Stimulated activated CD8-positive, alpha-beta memory T cell treated with anti-CD3 and anti-CD28 coated beads, Interleukin-15, amount 100 ng/mL, for 24 hours (primary cell): ENCODE measurements around the gene COG2.
"Not testable (repeated sequence)": the region's sequence is repeated elsewhere in the genome, so short reads cannot be mapped to it uniquely, and the experiment has no call there.

Source experiments
- DNase-seq: peaks from one replicate; pipeline ENCODE4 v3.0.0-alpha.2; 2020; ENCODE audit warnings: low read depth

COG2 gene

DNA sequence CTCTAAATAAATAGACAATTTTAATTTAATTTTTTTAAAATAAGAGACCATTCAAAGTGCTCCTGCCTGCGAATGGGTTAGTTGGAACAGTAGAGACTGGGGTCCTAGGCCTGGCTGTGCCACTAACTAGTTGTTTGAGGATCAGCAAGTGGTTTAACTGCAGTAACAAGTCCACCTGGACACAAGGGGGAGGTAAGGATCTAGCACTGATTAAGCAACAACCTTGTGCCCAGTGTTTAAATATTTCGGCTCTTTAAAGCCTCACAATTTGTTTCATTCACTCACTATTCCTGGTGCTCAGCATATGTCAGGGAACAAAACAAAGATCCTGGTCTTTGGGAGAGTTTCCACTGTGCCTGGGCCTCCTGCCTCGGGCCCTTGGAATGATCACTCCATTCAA, 73.2 kb downstream of the COG2 start:
- no peak for DNase-seq

DNA sequence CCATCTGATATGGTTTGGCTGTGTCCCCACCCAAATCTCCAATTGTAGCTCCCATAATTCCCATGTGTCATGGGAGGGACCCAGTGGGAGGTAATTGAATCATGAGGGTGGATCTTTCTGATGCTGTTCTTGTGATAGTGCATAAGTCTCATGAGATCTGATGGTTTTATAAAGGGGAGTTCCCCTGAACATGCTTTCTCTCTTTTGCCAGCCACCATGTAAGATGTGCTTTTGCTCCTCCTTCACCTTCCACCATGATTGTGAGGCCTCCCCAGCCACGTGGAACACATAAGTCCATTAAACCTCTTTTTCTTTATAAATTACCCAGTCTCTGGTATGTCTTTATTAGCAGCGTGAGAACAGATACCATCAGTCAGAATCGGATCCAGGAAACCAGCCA, 74.2 kb downstream of the COG2 start:
- not testable (repeated sequence) for DNase-seq

DNA sequence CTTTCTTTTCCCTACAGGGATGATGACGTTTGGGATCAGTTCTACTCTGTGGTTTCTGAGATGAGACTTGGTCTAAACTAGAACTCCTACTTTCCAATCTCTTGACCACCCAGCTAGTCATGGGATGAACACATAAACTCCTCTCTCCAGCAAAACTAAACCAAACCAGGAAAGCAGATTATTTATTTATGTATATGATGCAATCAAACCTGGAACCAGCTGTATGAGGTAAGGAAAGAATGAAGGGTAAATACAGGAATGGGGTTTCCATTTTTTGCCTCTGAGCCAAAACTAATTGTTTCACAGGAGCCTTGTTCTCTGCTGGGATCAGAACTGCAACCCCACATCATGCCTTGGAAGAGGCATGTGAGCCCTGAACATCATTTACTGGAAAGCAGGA, 75.0 kb downstream of the COG2 start:
- no peak for DNase-seq

DNA sequence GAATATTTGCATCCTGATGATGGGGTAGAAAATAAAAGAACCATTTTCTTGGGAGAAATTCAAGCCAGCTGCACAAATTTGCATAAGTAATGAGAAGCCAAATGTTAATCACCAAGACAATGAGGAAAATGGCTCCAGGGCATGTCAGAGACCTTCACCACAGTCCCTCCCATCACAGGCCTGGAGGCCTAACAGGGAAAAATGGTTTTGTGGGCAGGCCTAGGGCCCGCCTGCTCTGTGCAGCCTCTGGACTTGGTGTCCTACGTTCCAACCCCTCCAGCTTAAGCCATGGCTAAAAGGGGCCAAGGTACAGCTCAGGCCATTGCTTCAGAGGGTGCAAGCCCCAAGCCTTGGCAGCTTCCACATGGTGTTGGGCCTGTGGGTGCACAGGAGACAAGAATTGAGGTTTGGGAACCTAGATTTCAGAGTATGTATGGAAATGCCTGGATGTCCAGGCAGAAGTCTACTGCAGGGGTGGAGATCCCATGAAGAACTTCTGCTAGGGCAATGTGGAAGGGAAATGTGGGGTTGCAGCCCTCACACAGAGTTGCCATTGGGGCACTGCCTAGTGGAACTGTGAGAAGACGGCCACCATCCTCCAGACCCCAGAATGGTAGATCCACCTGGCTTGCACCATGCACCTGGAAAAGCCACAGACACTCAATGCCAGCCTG, 79.7 kb downstream of the COG2 start:
- DNase-seq: not testable (repeated sequence)

DNA sequence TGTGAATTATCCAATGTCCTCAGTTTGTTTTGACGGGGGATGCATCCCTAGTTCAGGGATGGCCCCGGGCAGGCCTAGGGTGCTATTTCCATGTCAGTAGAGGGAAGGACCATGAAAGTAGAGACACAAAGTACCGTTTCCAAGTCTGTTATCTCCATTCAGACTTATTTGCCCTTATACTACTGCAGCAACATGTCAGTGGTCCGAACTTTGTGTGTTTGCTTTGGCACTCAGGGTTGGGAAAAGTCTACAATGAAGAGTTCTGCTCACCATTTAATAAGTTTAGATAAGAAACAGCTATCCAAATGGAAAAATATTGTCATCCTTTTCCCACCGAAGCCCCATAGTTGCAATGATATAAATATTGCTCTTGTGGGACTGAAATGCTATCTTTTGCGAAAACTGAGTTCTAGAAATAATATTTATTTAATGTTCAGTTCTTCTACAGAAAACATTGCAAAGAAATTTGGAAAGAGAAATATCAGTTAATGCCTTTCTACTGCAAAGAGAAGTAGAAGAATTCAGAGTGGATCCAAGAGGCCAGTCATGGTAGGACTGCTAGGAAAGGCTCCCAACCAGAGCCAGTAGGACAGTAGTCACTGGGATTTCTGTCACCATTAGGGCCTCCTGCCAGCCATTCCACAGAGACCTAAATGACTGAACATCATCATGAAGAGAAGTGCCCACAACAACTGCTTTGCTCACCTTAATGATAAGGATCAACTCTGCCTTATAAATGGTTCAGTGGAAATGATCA, 83.2 kb downstream of the COG2 start:
- DNase-seq: no peak

DNA sequence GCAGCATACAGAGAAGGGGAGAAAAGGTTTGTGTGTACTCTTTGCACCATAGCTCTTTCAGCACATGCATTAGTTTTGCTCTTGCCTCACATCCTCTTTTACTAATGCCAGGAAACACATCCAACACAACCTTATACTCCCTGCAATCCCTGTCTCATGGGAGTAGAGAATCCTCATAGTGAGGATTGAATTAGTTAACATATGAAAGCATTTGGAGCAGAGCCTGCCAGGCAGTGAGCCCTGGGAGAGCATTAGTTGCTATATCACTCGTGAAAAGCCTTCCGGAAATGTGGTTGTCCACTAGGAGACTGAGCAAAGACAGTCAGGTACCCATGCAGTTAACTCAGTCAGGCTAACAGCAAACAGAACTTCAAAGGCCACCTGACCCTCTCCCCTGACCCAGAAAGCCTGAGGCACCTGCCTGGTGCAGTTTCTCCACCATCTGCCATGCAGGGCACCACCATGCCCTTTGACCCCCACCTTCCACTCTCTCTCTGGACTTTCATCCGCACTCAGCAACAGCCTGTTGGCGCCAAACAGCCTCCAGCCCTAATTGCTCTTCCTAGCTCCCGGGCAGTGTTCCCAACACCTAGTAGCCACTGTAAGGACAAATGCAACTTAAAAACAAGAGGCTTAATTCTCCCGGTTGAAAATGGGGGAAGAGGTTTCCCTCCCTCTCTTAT, 86.6 kb downstream of the COG2 start:
- no peak for DNase-seq

DNA sequence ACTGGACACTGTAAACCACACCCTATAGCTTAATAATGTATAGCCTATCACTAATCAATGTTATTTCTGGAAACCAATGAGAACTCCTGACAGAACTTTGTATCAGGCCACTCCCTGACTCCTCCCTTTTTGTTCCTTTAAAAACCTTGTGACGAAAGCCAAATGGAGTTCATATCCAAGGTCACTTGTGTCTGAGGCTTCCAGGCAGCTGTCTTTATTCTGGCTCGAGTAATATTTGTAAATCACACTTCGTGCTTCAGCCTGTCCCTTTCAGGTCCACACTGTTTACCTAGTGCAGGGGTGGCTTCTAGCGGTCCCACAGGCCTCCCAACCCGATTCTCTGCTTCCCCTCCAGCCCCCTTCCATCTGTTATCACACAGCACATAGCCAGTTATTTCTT, 88.7 kb downstream of the COG2 start:
- no peak for DNase-seq

DNA sequence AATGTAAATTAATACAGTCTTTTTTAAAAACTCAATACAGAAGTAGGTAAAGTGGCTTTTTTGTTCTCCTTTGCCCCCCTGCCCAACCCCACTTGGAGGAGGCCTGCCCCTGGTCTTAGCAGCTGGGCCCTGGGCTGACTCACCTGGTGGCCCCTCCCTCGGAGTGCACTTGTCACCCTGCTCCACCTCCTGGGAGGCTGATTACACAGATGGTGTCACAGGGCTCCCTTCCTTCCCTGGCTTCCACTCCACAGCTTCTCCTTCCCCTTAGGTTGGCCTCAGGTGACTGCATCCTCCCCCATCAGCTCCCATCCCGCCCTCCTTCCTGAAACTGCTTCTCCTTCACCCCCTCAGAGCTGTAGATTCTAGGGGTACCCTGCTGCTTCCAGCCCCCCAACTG, 93.2 kb downstream of the COG2 start:
- no peak for DNase-seq

DNA sequence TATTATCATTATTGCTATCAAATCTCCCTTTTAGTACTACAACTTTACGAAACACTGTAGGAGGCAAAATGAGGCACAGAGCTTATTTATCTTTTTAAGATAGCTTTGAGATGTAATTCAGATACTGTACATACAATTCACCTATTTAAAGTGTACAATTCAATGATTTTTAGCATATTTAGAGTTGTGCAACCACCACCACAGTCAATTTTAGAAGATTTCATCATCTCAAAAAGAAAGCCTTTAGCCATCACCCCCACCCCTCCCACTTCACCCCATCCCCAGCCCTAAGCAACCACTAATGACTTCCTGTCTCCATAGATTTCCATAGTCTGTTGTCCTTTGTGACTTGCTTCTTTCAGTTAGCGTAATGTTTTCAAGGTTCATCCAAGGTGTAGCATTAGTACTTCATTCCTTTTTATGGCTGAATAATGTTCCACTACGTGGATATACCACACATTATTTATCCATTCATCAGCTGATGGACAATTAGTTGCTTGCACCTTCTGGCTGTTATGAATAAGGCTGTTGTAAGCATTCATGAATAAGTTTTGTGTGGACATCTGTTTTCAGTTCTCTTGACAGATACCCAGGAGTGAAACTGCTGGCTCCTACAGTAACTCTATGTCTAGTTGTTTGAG, 95.5 kb downstream of the COG2 start:
- DNase-seq: no peak

DNA sequence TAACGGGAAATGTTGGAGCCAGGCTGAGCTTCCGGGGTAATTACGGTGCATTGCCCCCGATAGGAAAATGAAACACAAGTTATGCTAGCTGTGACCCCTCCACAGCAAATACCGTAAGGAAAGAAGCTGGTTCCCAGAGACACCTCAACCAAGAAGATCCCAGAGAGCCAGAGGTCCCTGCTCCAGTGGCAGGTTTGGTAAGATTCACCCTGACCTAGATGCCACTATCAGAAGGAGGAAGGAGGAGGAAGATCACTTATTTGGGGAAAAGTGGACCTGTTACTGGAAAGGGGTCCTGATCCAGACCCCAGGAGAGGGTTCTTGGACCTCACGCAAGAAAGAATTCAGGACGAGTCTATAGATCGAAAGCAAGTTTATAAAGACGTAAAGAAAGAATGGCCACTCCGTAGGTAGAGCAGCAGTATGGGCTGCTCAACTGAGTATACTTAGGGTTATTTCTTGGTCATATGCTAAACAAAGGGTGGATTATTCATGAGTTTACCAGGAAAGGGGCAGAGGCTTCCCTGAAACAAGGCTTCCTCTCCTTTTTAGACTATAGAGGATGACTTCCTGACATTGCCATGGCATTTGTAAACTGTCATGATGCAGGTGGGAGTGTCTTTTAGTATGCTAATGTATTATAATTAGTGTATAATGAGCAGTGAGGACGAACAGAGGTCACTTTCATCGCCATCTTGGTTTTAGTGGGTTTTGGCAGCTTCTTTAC, 97.4 kb downstream of the COG2 start:
- DNase-seq: no peak
